ENCODE results near the gene SPATA18.

- TF ChIP-seq CTCF (conservative IDR thresholded peaks at IDR 0.05) (no peak), EZH2 (IDR thresholded peaks at IDR 0.05; ENCODE audit: low read depth) (no peak)
These were observed 51.5 kb downstream of the SPATA18 start for GRCh38 chr4:52102587-52102986.

Data from PC-9 (cell line).